IMR-90 (cell line): ENCODE results near the gene SERPINI1. TPM values are rescaled to one million over a fixed set of nuclear protein-coding genes. Genes with fewer than 3 reads are reported as not detected.

Experiments
- ATAC-seq: fragments of 200-7000 bp; cut with Tn5 transposase; 2 replicates; pipeline ENCODE4 v1.9.1; 2020; ENCODE audit warnings: low read depth, mild to moderate bottlenecking, moderate library complexity
- BruUV-seq: library from RNA; stranded (reverse); fragments of 400-500 nt; replicated peaks from 2 replicates; lab custom pipeline; 2021; lab: Mats Ljungman, UMichigan
- CTCF ChIA-PET: fragments of 300-600 bp; formaldehyde crosslinking; extraction: SDS; loops from one replicate; lab custom pipeline; 2021; ENCODE audit warnings: antibody characterized with exemption; lab: Yijun Ruan, JAX
- POLR2A ChIA-PET: fragments of 300-600 bp; sonication (Branson Sonifier 250); formaldehyde crosslinking; loops from one replicate; lab custom pipeline; 2022; ENCODE audit warnings: antibody characterized with exemption; ENCODE audit not compliant: unreplicated experiment; lab: Charles Lee
- DNase-seq: peaks from one replicate; pipeline ENCODE4 v3.0.0; 2013
- H2AFZ ChIP-seq: replicated peaks from 2 replicates; pipeline ENCODE3; 2013; ENCODE audit warnings: low read length, mild to moderate bottlenecking; ENCODE audit not compliant: poor library complexity
- H2AK5ac ChIP-seq: 2 replicates; pipeline ENCODE4 v1.6.1; 2013; ENCODE audit warnings: low read depth, low read length, inconsistent platforms
- H2AK9ac ChIP-seq: replicated peaks from 2 replicates; pipeline ENCODE3; 2013; ENCODE audit warnings: mild to moderate bottlenecking, low read depth, low read length, moderate library complexity; ENCODE audit not compliant: poor library complexity
- H2BK120ac ChIP-seq: 2 replicates; pipeline ENCODE4 v1.6.1; 2013; ENCODE audit warnings: low read depth, low read length, inconsistent platforms
- H2BK15ac ChIP-seq: 3 replicates; pipeline ENCODE4 v1.6.1; 2013; ENCODE audit warnings: low read depth, low read length, inconsistent platforms
- H2BK20ac ChIP-seq: 2 replicates; pipeline ENCODE4 v1.6.1; 2013; ENCODE audit warnings: low read depth, mild to moderate bottlenecking, inconsistent platforms, low read length, moderate library complexity
- H2BK5ac ChIP-seq: 2 replicates; pipeline ENCODE4 v1.6.1; 2013; ENCODE audit warnings: mild to moderate bottlenecking, low read depth, low read length, inconsistent platforms; ENCODE audit not compliant: poor library complexity, severe bottlenecking
- H3K14ac ChIP-seq: replicated peaks from 2 replicates; pipeline ENCODE4 v1.6.1; 2013; ENCODE audit warnings: low read depth, low read length, inconsistent platforms
- H3K18ac ChIP-seq: 2 replicates; pipeline ENCODE4 v1.6.1; 2013; ENCODE audit warnings: low read depth, low read length, control low read depth
- H3K23ac ChIP-seq: 2 replicates; pipeline ENCODE4 v1.6.1; 2013; ENCODE audit warnings: low read depth, low read length, inconsistent platforms
- H3K27ac ChIP-seq: 2 replicates; pipeline ENCODE4 v1.5.1; 2013; ENCODE audit warnings: mild to moderate bottlenecking, control low read depth, low read length; ENCODE audit not compliant: insufficient read depth
- H3K27me3 ChIP-seq: 2 replicates; pipeline ENCODE4 v1.6.1; 2013; ENCODE audit warnings: low read length; ENCODE audit not compliant: control insufficient read depth, insufficient read depth
- H3K36me3 ChIP-seq: 2 replicates; pipeline ENCODE4 v1.6.1; 2013; ENCODE audit warnings: low read length, mixed read lengths; ENCODE audit not compliant: control insufficient read depth, insufficient read depth
- H3K4ac ChIP-seq: 2 replicates; pipeline ENCODE4 v1.6.1; 2013; ENCODE audit warnings: low read depth, low read length, inconsistent platforms
- H3K4me1 ChIP-seq: 2 replicates; pipeline ENCODE4 v1.6.1; 2013; ENCODE audit warnings: low read length, mixed read lengths; ENCODE audit not compliant: control insufficient read depth, insufficient read depth
- H3K4me2 ChIP-seq: 2 replicates; pipeline ENCODE4 v1.6.1; 2013; ENCODE audit warnings: low read depth, mild to moderate bottlenecking, control low read depth, low read length, moderate library complexity
- H3K4me3 ChIP-seq: 2 replicates; pipeline ENCODE4 v1.5.1; 2013; ENCODE audit warnings: low read depth, mild to moderate bottlenecking, control low read depth, low read length, moderate library complexity; ENCODE audit not compliant: insufficient read depth
- H3K56ac ChIP-seq: 2 replicates; pipeline ENCODE4 v1.6.1; 2013; ENCODE audit warnings: low read length, inconsistent platforms; ENCODE audit not compliant: insufficient read depth; ENCODE audit errors: extremely low read depth
- H3K79me1 ChIP-seq, 2 experiments: 2 replicates each; pipeline ENCODE4 v1.6.1; 2013; ENCODE audit warnings: low read length in 2 of 2, inconsistent platforms in 1 of 2, low read depth in 1 of 2
- H3K9ac ChIP-seq: 2 replicates; pipeline ENCODE4 v1.6.1; 2013; ENCODE audit warnings: low read depth, low read length, control low read depth
- H3K9me1 ChIP-seq: 2 replicates; pipeline ENCODE4 v1.6.1; 2013; ENCODE audit warnings: low read length, inconsistent platforms; ENCODE audit not compliant: insufficient read depth
- H3K9me3 ChIP-seq: 2 replicates; pipeline ENCODE4 v1.6.1; 2013; ENCODE audit warnings: low read length; ENCODE audit not compliant: control insufficient read depth, insufficient read depth
- H4K20me1 ChIP-seq: 2 replicates; pipeline ENCODE4 v1.6.1; 2013; ENCODE audit warnings: low read length, inconsistent platforms; ENCODE audit not compliant: insufficient read depth
- H4K5ac ChIP-seq: 2 replicates; pipeline ENCODE4 v1.6.1; 2013; ENCODE audit warnings: mild to moderate bottlenecking, low read depth, low read length, control low read depth
- H4K8ac ChIP-seq, 2 experiments: 2 replicates each; pipeline ENCODE4 v1.6.1; 2013; ENCODE audit warnings: low read depth in 2 of 2, low read length in 2 of 2, control low read depth in 1 of 2, inconsistent platforms in 1 of 2
- H4K91ac ChIP-seq: 2 replicates; pipeline ENCODE4 v1.6.1; 2013; ENCODE audit warnings: low read depth, low read length, inconsistent platforms; ENCODE audit not compliant: insufficient read depth
- MXI1 ChIP-seq: IDR thresholded peaks from 2 replicates; pipeline ENCODE4 v1.6.1; 2012; ENCODE audit warnings: low read depth, mild to moderate bottlenecking, low read length, moderate library complexity, borderline replicate concordance
- SMC3 ChIP-seq: fragments of 150-350 bp; IDR thresholded peaks from 2 replicates; pipeline ENCODE4 v1.6.1; 2016; ENCODE audit warnings: low read depth, mild to moderate bottlenecking, antibody characterized with exemption, low read length, moderate library complexity
- WGBS, 2 experiments: methylation state at CpG; one replicate each; pipeline versions ENCODE4 v1.1.5 to v1.1.7; 2013; ENCODE audit warnings: missing lambda C conversion rate in 2 of 2; ENCODE audit not compliant: insufficient read length in 1 of 2; ENCODE audit errors: extremely low coverage in 2 of 2; 5-methylcytosine and 5-hydroxymethylcytosine counted together
- dilution Hi-C: fragments of 300-500 bp; cut with HindIII; formaldehyde crosslinking; loops from one replicate; pipeline ENCODE4 v1.14.3; 2018; ENCODE audit warnings: low sequenced_read_pairs; ENCODE audit not compliant: unreplicated experiment
- in situ Hi-C: fragments of 300-500 bp; cut with MboI; formaldehyde crosslinking; loops from 3 replicates; pipeline ENCODE4 v1.14.3; 2019; ENCODE audit warnings: low sequenced_read_pairs, inconsistent platforms, mixed read lengths
- intact Hi-C: fragments of 100-400 bp; cut with micrococcal nuclease; formaldehyde crosslinking; loops from 2 replicates; pipeline ENCODE4 v1.10.0; 2022
- polyA plus RNA-seq, 3 experiments: library from polyadenylated mRNA; depleted of rRNA; stranded (reverse); fragments of >200 nt; gene quantifications; 2 replicates each; pipeline ENCODE4 v1.2.3, GENCODE V29; 2012; ENCODE audit warnings: low replicate concordance in 1 of 3
- total RNA-seq: library from RNA; depleted of rRNA; stranded (reverse); fragments of >200 nt; gene quantifications from 2 replicates; pipeline ENCODE4 v1.2.3, GENCODE V29; 2012

Gene SERPINI1
- total and polyA plus RNA-seq, 2 of the 4 experiments (the other 2 are of a cell fraction), result 0.36 to 1.3 TPM

DNA sequence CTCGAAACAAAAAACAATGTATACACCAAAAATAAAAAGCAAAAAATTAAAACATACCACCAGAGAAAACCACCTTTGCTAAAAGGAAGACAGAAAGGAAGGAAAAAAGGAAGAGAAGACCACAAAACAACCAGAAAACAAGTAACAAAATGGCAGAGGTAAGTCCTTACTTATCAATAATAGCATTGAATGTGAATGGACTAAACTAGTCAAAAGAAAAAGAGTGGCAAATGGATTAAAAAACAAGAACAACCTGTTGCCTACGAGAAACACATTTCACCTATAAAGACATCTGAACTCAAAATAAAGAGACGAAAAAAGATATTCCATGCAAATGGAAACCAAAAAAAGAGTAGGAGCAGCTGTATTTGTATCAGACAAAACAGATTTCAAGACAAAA, 23.1 kb upstream of the SERPINI1 start:
- in situ Hi-C loops, result no loop called here
- Histone ChIP-seq H2BK120ac (no peak overlapping the region), H3K56ac (no peak overlapping the region), H2AK5ac (no peak overlapping the region), H3K4me2 (no peak overlapping the region), H2BK20ac (no peak overlapping the region), H3K4ac (no peak overlapping the region), H3K27me3 (no peaks in the 10 kb centered on the region), H4K20me1 (0 out of 2 replicates have a peak, but pooled peaks cover 4% of the 10 kb centered on the region), H3K14ac (no peak overlapping the region), H4K91ac (no peak overlapping the region), H2BK15ac (no peak overlapping the region), H3K9me1 (peaks cover 4% of the 10 kb centered on the region; the same call in 1 of the 2 replicates), H3K27ac (no peak overlapping the region), H2AK9ac (no peak overlapping the region), H3K18ac (no peak overlapping the region), H2AFZ (no peak overlapping the region), H3K9ac (no peak overlapping the region), H3K36me3 (peaks cover 12% of the 10 kb centered on the region), H3K4me1 (no peaks in the 10 kb centered on the region), H3K9me3 (no peaks in the 10 kb centered on the region), H3K79me1 (peaks cover 24 to 29% of the 10 kb centered on the region in 2 experiments), H3K4me3 (no peak overlapping the region), H2BK5ac (no peak overlapping the region), H4K8ac (no peak overlapping the region), H3K23ac (no peak overlapping the region), H4K5ac (no peak overlapping the region)
- BruUV-seq, result no TSS peak
- dilution Hi-C loops, result no loop called here
- intact Hi-C loops, result no loop called here
- CTCF ChIA-PET, result no interaction called here
- ATAC-seq (no peak), DNase-seq (no peak)
- POLR2A ChIA-PET, result no interaction called here
- no CpG with 5 or more reads among the region's 3 CpGs for WGBS, 2 experiments
- TF ChIP-seq SMC3 (no peak), MXI1 (no peak)
